Natural killer cell treated with Interleukin-12 subunit alpha and Interleukin-12 subunit beta and Interleukin-15 and Interleukin-18, amount 100 ng/mL, for 72 hours (primary cell): ENCODE measurements around the gene MYOT. TPM values are rescaled to one million over a fixed set of nuclear protein-coding genes. Genes with fewer than 3 reads are reported as not detected.

Experiments
- total RNA-seq, 2 donors: library from RNA; stranded (reverse); gene quantifications; one replicate each; pipeline ENCODE4 v1.2.3, GENCODE V29; 2022

Gene MYOT
- total RNA-seq, 2 donors from 2014 or later = not detected

Other genes starting within 250 kb of the MYOT start
- 1 to 10 TPM; 1.4 to 3.0 TPM for gene KLHL3, start 131.8 kb upstream of the MYOT start, total RNA-seq
- 10 to 100 TPM; 28.7 to 31.2 TPM for gene HNRNPA0, start 113.5 kb upstream of the MYOT start, total RNA-seq
- not detected for gene PKD2L2, start 21.6 kb downstream of the MYOT start, total RNA-seq
- 10 to 100 TPM; 43.1 to 50.4 TPM for gene FAM13B, start 165.2 kb downstream of the MYOT start, total RNA-seq
- not detected for gene WNT8A, start 216.2 kb downstream of the MYOT start, total RNA-seq